ENCODE measurements around the gene SLC6A6.
A peak's percentile ranks its signal among the peaks of the same experiment; 100 is the strongest.

GRCh38 chr3:14452740-14453710 is 50.6 kb downstream of the SLC6A6 start:
- TF ChIP-seq, protein P1, sequence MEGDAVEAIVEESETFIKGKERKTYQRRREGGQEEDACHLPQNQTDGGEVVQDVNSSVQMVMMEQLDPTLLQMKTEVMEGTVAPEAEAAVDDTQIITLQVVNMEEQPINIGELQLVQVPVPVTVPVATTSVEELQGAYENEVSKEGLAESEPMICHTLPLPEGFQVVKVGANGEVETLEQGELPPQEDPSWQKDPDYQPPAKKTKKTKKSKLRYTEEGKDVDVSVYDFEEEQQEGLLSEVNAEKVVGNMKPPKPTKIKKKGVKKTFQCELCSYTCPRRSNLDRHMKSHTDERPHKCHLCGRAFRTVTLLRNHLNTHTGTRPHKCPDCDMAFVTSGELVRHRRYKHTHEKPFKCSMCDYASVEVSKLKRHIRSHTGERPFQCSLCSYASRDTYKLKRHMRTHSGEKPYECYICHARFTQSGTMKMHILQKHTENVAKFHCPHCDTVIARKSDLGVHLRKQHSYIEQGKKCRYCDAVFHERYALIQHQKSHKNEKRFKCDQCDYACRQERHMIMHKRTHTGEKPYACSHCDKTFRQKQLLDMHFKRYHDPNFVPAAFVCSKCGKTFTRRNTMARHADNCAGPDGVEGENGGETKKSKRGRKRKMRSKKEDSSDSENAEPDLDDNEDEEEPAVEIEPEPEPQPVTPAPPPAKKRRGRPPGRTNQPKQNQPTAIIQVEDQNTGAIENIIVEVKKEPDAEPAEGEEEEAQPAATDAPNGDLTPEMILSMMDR (IDR thresholded peaks at IDR 0.05), result peak in 5 of 6 experiments; percentile 23 to 48 (median 36)
- TF ChIP-seq POLR2A (IDR thresholded peaks at IDR 0.05), result peak in 1 of 2 donors; percentile 78
